Measurements from ENCODE around the gene ZNF93. TPM values are rescaled to one million over a fixed set of nuclear protein-coding genes. Genes with fewer than 3 reads are reported as not detected.
A peak's percentile ranks its signal among the peaks of the same experiment; 100 is the strongest.
"Not testable (repeated sequence)": the region's sequence is repeated elsewhere in the genome, so short reads cannot be mapped to it uniquely, and the experiment has no call there.

Gene ZNF93
- 10 to 100 TPM; 15.9 to 17.3 TPM for total RNA-seq

DNA sequence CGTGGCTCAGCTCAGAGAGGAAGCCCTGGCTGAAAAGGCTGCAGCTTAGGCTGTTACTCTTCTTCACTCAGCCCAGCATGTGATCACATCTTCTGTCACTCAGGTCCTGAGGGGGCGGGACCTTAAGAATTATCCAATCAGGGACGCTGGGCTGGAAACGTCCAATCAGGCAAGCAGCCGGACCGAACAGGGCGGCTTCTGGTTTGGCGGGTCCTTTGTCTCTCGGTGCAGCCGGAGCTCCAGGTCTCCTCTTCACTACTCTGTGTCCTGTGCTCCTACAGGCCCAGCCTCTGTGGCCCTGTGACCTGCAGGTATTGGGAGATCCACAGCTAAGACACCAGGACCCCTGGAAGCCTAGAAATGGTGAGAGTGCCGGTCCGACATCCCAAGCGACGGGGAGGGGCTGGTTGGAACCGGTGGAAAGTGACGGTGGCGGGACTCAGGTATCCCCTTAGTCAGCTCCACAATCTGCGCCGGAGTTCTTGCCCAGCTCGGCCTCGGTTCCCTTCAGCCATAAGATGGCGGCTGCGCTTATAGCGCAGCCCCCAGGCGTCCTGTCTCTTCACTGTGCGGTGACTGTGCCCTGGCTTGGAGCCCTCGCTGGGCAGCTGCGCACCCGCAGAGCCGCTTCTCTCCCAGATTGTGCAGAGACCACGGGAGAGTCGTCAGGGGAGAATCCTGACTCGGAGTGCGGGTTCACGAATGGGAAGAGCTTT is at the start of gene ZNF93:
Gene ZNF93 (plus strand): TSS at position 218 of the 716 bp plus-strand sequence. CDS start 143 bp downstream, at position 361.
- Mint-ChIP-seq H3K9me3 (peaks cover 39% of the 10 kb centered on the region), H3K27ac (peak within 1 kb of the TSS; percentile 96), H3K36me3 (peaks cover 64% of the 10 kb centered on the region), H3K4me3 (peak within 1 kb of the TSS; percentile 97), H3K27me3 (no peaks in the 10 kb centered on the region), H3K4me1 (peaks cover 25% of the 10 kb centered on the region)
- DNase-seq, result peak; percentile 89

DNA sequence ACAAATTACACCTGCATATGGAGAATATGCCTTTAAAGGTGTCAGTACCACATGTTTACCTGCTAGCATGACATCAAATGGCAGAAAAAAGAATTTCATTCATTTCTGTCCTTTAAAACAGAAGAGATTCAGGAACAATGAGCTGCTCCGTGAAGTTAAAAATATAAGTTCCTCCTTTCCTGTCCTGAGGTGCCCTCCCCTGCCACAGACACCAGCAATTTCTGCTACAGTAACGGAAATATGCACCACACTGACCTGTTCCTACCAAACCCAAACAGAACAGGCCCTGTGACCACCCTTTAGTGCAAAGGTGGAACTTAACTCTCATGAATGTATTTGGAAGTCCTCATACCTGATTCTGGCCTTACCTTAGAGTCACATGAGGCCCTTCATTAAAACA is 49.0 kb upstream of the ZNF93 start:
- not testable (repeated sequence) for H3K9me3 Mint-ChIP-seq, H3K4me3 Mint-ChIP-seq, DNase-seq, H3K27me3 Mint-ChIP-seq, H3K27ac Mint-ChIP-seq, H3K4me1 Mint-ChIP-seq
- H3K36me3 Mint-ChIP-seq, result peaks cover 28% of the 10 kb centered on the region

DNA sequence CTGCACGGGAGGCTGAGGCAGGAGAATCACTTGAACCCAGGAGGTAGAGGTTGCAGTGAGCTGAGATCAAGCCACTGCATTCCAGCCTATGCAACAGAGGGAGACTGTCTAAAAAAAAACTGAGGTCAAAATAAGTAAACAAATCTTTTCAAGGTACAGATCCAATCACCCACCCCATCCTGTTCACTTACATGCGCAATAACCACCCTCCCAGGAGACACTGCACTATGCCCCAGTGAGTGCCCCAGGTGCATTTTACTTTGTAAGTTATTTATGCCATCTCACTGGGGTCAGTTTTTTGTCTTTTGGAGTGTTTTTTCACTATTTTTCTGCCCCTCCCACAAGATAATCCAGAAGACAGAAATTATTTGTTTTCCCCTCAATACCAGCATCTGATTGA is 42.0 kb upstream of the ZNF93 start:
- H3K9me3 Mint-ChIP-seq, result peaks cover 4% of the 10 kb centered on the region
- no peak for DNase-seq
- peaks cover 8% of the 10 kb centered on the region for H3K4me1 Mint-ChIP-seq
- H3K36me3 Mint-ChIP-seq, result peaks cover 54% of the 10 kb centered on the region
- no peak overlapping the region for H3K27ac Mint-ChIP-seq
- H3K4me3 Mint-ChIP-seq, result peak overlapping the region; percentile 48
- no peaks in the 10 kb centered on the region for H3K27me3 Mint-ChIP-seq

DNA sequence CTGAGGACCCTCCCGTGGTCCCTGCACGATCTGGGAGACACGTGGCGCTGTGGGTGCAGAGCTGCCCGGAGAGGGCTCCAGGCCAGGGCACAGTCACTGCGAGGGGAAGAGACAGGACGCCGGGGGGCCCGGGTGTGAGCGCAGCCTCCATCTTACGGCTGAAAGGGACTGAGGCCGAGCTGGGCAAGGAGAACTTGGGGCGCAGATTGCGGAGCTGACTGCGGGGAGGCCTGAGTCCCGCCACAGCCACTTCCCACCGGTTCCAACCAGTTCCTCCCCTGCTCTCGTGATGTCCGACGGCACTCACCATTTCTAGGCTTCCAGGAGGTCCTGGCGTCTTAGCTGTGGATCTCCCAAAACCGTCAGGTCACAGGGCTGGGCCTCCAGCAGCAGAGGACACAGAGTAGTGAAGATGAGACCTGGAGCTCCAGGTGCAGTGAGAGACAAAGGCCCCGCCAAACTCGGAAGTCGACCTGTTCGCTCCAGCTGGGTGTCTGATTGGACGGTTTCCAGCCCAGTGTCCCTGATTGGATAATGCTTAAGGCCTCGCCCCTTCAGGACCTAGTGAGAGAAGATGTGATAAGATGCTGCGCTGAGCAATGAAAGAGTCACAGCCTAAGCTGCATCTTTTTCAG is 39.9 kb upstream of the ZNF93 start:
- Mint-ChIP-seq H3K27ac (peak overlapping the region; percentile 84), H3K27me3 (no peaks in the 10 kb centered on the region), H3K36me3 (peaks cover 47% of the 10 kb centered on the region), H3K4me3 (peak overlapping the region; percentile 90), H3K4me1 (peaks cover 8% of the 10 kb centered on the region), H3K9me3 (peaks cover 2% of the 10 kb centered on the region)
- peak; percentile 67 for DNase-seq

DNA sequence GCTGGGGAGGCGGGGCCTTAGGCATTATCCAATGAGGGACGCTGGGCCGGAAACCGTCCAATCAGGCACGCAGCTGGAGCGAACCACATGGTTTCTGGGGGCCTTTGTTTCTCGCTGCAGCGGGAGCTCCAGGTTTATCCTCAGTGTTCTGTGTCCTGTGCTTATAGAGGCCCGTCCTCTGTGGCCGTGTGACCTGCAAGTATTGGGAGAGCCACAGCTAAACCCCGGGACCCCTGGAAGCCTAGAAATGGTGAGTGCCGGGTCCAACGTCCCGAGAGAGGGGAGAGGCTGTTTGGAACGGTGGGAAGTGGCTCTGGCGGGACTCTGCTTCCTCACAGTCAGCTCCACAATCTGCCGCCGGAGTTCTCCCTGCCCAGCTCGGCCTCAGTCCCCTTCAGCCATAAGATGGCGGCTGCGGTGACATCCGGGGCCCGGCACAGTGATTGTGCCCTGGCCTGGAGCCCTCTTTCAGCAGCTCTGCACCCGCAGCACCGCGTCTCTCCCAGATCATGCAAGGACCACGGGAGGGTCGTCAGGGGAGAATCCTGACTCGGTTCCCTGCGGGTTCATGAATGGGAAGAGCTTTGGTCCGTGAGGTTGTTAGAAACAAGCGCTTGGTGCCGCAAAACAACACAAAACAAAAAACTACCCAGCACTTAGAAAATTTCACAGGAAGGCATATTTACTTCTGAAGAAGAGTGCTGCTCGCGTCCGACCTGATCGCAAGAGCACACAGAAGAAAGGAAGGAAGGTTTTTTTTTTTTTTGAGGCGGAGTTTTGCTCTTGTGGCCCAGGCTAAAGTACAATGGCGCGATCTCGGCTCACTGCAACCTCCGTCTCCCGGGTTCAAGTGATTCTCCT is 34.8 kb upstream of the ZNF93 start, which contains the start of gene ZNF253:
Gene ZNF253 (plus strand): TSS at position 133 of the 861 bp plus-strand sequence. CDS start 115 bp downstream, at position 248.
- peak within 1 kb of the TSS; percentile 100 for H3K4me3 Mint-ChIP-seq
- H3K36me3 Mint-ChIP-seq, result peaks cover 13% of the 10 kb centered on the region

DNA sequence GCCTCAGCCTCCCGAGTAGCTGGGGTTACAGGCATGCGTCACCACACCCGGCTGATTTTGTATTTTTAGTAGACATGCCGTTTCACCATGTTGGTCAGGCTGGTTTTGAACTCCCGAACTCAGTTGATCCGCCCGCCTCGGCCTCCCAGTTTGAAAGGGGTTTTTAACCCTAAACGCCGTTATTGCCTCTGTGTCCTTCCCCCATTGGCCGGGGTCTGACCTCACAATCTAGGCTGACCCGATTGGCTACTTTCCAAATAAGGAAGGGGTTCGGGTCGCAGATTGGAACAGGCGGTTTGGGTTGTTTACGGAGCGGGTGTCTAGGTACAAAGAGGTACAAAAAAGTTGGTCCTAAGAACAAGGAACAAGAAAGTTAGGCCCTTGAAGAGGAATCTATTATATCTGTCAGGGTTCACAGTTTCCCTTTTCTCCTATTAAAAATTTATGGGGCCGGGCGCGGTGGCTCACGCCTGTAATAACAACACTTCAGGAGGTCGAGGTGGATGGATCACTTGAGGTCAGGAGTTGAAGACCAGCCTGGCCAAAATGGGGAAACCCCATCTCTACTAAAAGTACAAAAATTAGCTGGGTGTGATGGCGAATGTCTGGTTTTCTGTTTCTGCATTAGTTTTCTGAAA is 34.0 kb upstream of the ZNF93 start:
- Mint-ChIP-seq H3K27ac (peak overlapping the region; percentile 99), H3K4me3 (peak overlapping the region; percentile 100), H3K36me3 (peaks cover 14% of the 10 kb centered on the region), H3K4me1 (peaks cover 28% of the 10 kb centered on the region), H3K9me3 (peaks cover 2% of the 10 kb centered on the region), H3K27me3 (no peaks in the 10 kb centered on the region)
- peak; percentile 53 for DNase-seq

More for the DNA sequence above, 34.8 kb upstream of the ZNF93 start, which contains the start of gene ZNF253:
- Mint-ChIP-seq H3K4me1 (peaks cover 24% of the 10 kb centered on the region), H3K9me3 (peaks cover 2% of the 10 kb centered on the region), H3K27ac (peak within 1 kb of the TSS; percentile 99), H3K27me3 (no peaks in the 10 kb centered on the region)
- peak; percentile 95 for DNase-seq

DNA sequence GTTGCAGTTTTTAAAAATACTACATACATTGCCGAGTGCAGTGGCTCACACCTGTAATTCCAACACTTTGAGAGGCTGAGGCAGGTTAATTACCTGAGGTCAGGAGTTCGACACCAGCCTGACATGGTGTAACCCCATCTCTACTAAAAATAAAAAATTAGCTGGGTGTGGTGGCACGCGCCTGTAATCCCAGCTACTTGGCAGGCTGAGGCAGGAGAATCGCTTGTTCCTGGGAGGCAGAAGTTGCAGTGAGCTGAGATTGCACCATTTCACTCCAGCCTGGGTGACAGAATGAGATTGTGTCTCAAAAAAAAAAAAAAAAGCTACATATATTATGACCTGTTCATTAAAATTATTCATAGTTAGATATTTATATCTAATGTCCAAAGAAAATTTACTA is 30.7 kb upstream of the ZNF93 start:
- H3K27ac Mint-ChIP-seq, H3K27me3 Mint-ChIP-seq, DNase-seq, H3K4me3 Mint-ChIP-seq, H3K9me3 Mint-ChIP-seq: not testable (repeated sequence)
- H3K4me1 Mint-ChIP-seq, result peaks cover 43% of the 10 kb centered on the region
- peaks cover 44% of the 10 kb centered on the region for H3K36me3 Mint-ChIP-seq

DNA sequence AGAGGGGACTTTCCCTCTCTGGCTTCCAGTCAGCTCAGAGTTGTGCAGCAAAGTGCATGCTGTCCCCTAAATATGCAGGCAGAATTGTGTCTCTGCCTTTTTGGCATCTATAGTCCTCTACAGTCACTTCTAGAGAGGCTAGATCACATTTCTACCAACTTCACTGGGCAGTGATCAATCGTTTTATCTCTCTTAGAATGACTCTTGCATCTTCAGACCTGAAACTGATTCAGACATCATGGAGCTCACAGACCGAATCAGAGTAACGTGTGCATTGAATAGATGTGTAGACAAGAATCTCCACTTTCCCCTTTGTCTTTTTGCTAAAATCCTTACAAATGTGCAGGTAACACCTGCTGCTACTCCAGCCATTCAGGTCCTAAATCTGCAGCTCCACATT is 28.8 kb upstream of the ZNF93 start:
- peaks cover 44% of the 10 kb centered on the region for H3K4me1 Mint-ChIP-seq
- H3K9me3 Mint-ChIP-seq, result peaks cover 7% of the 10 kb centered on the region
- peaks cover 56% of the 10 kb centered on the region for H3K36me3 Mint-ChIP-seq
- H3K27me3 Mint-ChIP-seq, result no peaks in the 10 kb centered on the region
- H3K4me3 Mint-ChIP-seq, result no peak overlapping the region
- DNase-seq, result no peak
- no peak overlapping the region for H3K27ac Mint-ChIP-seq

DNA sequence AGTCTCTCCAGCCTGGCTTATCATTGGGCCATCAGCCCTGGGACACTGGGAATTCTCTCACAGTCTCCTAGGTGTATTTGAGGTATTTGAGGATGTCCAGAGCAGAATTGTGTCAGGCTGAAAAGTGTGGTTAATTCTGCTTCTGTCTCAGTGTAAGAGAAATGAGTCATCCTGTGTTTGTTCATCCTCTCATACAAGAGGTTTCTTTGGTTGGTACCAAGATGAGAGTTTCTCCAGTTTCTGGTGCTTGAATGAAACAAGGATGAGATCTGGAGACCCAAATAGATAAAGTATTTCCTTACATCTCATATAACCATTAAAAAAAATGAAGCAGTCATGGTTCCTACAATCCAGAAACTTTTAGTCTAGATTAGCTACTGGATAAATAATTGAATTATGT is 27.4 kb upstream of the ZNF93 start:
- peaks cover 10% of the 10 kb centered on the region for H3K9me3 Mint-ChIP-seq
- no peak overlapping the region for H3K4me3 Mint-ChIP-seq
- H3K27me3 Mint-ChIP-seq, result no peaks in the 10 kb centered on the region
- DNase-seq, result no peak
- peaks cover 35% of the 10 kb centered on the region for H3K4me1 Mint-ChIP-seq
- no peak overlapping the region for H3K27ac Mint-ChIP-seq
- peaks cover 67% of the 10 kb centered on the region for H3K36me3 Mint-ChIP-seq

DNA sequence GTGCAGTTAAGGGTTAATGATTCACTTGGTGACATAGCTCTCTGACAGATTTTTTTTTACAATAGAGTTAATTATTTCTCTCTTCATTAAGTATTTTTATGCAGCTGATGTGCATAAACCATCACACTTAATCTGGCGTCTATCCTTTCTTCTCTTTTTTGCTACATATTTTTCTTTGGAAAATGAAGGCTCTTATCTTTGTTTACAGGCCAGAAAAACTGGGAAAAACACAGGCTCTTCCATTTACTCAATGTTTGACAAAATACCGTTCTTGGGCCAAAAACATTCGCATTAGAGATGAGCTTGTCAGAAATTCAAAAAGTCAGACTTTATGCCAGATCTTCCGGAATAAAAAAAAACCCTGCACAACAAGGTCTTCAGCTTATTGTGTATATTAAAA is 23.0 kb upstream of the ZNF93 start:
- Mint-ChIP-seq H3K9me3 (peaks cover 19% of the 10 kb centered on the region), H3K4me1 (peaks cover 13% of the 10 kb centered on the region), H3K4me3 (no peak overlapping the region), H3K36me3 (peaks cover 82% of the 10 kb centered on the region), H3K27me3 (no peaks in the 10 kb centered on the region), H3K27ac (no peak overlapping the region)
- no peak for DNase-seq

DNA sequence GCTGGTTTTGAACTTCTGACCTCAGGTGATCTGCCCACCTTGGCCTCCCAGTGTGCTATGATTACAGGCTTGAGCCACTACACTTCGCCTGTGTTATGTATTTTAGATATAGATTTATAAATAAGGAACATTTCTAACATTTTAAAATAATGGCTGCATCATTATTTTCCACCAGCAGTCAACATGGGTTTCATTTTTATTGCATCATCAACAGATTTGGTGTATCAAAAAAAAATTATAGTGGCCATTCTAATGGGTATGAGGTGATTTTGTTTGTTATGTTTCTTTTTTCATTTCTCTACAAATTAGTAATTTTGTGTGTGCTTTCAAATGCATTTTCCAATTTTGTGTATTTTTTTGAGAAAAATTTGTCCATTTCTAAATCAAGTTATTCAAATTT is 16.2 kb upstream of the ZNF93 start:
- no peaks in the 10 kb centered on the region for H3K4me1 Mint-ChIP-seq

DNA sequence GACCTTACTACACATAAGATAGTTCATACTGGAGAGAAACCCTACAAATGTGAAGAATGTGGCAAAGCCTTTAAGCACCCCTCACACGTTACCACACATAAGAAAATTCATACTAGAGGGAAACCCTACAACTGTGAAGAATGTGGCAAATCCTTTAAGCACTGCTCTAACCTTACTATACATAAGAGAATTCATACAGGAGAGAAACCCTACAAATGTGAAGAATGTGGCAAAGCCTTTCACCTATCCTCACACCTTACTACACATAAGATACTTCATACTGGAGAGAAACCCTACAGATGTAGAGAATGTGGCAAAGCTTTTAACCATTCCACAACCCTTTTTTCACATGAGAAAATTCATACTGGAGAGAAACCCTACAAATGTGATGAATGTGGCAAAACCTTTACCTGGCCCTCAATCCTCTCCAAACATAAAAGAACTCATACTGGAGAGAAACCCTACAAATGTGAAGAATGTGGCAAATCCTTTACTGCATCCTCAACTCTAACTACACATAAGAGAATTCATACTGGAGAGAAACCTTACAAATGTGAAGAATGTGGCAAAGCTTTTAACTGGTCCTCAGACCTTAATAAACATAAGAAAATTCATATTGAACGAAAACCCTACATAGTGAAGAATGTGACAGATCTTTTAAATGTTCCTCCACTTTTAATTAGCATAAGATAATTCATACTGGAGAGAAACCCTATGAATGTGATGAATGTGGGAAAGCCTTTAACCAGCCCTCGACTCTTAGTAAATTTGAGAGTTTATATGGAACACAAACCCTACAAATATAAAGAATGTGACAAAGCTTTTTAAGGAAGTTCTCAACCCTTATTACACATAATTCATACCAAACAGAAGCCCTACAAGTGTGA is 8.4 kb upstream of the ZNF93 start:
- H3K27me3 Mint-ChIP-seq, H3K27ac Mint-ChIP-seq, DNase-seq, H3K4me1 Mint-ChIP-seq, H3K4me3 Mint-ChIP-seq: not testable (repeated sequence)
- Mint-ChIP-seq H3K36me3 (peaks cover 77% of the 10 kb centered on the region), H3K9me3 (peaks cover 50% of the 10 kb centered on the region)

More for the DNA sequence above, 16.2 kb upstream of the ZNF93 start:
- no peaks in the 10 kb centered on the region for H3K27me3 Mint-ChIP-seq
- H3K36me3 Mint-ChIP-seq, result peaks cover 77% of the 10 kb centered on the region
- no peak overlapping the region for H3K27ac Mint-ChIP-seq
- no peak overlapping the region for H3K4me3 Mint-ChIP-seq
- DNase-seq, result no peak
- H3K9me3 Mint-ChIP-seq, result peaks cover 28% of the 10 kb centered on the region

DNA sequence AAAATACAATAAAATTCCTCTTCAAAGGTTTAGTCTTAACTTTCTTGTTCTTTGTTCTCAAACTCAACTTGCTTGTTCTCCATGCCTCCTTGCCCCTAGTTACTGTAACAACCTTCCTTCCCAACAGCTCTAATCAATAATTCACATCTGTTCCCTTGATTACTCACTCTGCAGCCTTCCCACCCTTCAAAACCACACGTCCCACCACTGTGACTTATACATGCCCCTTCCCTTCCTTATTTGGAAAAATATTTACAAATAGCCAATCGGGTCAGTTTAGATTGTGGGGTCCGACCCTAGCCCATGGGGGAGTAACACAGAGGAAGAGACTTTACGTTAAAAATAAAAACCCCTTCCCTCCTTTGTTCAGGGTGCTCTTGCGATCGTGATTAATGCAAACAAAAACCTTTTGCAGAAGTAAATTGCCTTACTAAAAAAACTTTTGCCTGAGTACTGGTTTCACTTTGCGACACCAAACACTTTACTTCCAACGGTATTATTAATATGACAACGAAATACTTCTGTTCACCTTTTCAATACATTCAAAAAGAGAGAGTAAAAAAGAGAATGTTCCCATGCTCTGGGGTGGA is 512 bp upstream of the ZNF93 start:
- peak; percentile 16 for DNase-seq
- peaks cover 45% of the 10 kb centered on the region for H3K9me3 Mint-ChIP-seq
- H3K4me3 Mint-ChIP-seq, result peak overlapping the region; percentile 97
- H3K27me3 Mint-ChIP-seq, result no peaks in the 10 kb centered on the region
- H3K4me1 Mint-ChIP-seq, result peaks cover 19% of the 10 kb centered on the region
- H3K36me3 Mint-ChIP-seq, result peaks cover 64% of the 10 kb centered on the region
- H3K27ac Mint-ChIP-seq, result peak overlapping the region; percentile 96

Measured in activated naive CD8-positive, alpha-beta T cell treated with anti-CD3 and anti-CD28 coated beads for 36 hours (primary cell).